ENCODE results near the gene LCLAT1.

The LCLAT1 gene

DNA sequence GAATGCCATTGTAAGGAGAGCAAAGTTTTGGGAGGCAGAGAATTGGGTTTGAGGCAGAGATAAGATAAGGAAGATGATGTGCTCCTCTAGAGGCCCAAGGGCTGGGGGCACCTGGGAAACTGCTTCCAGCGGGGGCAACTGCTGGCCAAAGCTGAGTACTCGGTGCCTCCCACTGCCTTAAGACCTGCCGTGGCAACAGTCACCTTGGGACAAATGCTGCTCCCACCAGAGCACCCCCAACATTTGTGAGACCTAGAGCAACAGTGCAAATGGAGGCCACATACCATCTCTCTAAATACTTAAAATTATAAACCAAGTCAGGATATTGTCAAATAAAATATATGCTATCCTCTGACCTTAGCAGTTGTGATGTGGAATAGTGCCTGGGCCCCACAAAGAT is 233.1 kb downstream of the LCLAT1 start:
- DNase-seq: no peak

DNA sequence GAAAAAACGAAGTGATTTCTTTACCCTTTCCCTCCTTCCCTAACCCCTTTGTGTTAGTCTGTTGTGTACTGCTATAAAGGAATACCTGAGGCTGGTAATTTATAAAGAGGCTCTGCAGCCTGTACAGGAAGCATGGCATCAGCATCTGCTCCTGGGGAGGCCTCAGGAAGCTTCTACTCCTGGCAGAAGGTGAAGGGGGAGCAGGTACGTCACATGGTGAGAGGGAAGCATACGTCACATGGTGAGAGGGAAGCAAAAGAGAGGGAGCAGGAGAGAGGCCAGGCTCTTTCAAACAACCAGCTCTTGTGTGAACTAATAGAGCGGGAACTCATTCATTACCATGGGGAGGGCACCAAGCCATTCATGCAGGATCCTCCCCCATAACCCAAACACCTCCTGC is 234.0 kb downstream of the LCLAT1 start:
- DNase-seq: no peak

DNA sequence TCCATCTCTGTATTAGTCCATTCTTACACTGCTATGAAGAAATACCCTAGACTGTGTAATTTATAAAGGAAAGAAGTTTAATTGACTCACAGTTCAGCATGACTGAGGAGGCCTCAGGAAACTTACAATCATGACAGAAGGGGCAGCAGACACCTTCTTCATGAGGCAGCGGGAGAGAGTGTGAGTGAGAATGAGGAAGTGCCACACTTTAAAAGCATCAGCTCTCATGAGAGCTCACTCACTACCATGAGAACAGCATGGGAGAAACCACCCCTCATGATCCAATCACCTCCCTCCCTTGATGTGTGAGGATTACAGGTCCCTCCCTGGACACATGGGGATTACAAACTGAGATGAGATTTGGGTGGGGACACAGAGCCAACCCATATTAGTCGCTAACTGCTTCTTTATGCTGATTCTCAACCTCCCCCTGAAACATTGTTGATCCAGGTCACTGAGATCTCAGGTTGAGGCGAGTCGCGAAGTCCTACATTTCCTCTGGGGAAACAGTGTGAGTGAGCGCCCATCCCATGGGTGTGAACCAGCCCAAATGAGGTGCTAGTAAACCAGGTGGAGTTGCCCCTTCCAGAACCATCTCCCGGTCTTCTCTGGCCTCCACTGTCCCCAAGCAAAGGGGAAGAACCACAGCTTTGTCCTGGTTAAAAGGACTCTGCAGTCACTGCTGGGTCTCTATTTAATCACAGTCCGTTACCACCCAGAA is 236.3 kb downstream of the LCLAT1 start:
- DNase-seq: no peak

DNA sequence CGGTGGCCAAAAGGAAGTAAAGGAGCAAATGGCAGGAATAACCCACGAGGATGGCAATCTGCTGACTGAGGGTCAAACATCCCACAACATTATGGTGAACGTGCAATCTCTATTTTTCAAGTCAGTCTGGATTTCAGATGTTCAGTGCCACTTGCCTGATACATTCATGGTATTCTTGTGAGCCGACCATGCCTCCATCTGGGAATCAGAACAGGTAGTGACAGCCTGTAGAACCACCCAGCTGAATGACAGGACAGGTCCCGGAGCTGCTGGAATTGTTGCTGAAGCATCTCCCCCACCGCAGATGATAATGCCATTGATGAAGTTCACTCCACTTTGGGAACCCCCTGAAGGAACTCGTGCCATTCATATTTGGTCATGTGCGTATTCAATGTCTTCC is 237.0 kb downstream of the LCLAT1 start:
- DNase-seq: no peak

DNA sequence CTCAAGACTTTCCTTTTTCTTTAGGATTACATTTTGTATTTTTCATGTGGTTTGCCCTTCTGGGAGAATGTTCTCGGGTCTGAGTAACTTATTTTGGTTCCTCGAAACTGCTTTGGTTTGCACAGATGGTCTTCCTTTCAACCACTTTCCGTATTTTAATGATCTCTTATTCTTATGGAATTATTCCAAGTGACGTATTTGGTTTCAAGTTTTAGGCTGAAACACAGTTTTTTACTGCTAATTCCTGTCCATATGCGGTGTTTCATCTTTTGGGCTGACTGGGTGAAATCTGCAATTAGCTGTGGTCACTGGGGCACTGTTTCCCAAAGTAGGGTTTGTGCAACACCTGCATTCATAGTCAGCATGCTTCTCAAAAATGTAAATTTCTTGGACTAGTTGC is 237.5 kb downstream of the LCLAT1 start:
- DNase-seq: no peak

DNA sequence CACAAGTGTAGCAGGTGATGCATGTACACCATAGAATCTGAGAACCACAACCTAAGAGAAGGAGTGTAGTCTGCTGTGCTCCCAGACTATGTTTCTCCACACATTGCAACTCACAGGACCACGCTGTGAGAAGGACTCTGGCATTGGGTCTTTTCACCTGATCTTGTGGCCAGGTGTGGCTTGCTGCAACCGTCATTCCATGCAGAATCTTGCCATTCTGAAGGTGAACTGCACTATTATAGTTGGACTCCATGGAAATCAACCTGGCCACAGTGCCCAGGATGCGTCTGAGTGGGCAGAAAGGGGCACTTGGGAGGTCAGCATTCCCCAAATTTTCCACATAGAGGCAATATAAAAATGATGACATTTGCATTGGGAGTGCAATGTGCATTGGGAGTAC is 237.9 kb downstream of the LCLAT1 start:
- DNase-seq: no peak

DNA sequence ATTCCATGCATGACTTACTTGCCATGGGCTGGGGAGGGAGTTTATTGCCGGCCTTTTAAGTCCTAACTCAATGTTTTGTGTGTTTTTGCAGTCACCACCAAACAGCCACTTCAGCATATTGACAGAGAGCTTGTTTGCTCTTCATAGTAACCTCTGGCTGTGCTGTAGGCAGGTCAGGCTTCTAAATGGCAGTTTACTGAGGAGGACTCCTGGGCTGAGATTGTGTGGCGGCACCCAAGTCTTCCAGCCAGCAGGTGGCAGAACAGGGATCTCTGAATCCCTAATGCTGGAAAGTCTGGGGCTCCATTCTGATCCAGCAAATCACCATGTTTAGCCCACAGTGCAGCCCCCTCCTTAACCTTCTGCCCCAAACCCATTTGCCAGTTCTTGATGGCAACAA is 239.0 kb downstream of the LCLAT1 start:
- DNase-seq: no peak

DNA sequence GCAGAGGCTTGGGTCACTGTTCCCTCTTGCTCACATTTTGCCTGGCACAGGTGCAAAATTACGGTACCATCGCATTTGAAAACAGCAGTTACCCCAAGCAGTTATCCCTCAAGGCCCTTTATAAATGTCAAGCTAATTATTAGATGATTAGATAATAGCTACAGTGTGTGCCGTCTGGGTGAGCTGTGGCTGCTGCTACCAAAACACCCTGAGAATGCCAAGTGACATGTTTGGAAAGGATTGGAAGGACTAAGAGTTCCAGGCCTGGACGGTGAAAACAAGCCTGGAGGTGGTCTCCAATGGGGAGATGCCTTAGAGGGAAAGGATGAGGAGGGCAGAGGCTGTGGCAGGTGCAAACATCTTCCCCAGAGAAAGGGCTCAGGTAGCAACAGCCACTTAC is 239.6 kb downstream of the LCLAT1 start:
- DNase-seq: no peak

DNA sequence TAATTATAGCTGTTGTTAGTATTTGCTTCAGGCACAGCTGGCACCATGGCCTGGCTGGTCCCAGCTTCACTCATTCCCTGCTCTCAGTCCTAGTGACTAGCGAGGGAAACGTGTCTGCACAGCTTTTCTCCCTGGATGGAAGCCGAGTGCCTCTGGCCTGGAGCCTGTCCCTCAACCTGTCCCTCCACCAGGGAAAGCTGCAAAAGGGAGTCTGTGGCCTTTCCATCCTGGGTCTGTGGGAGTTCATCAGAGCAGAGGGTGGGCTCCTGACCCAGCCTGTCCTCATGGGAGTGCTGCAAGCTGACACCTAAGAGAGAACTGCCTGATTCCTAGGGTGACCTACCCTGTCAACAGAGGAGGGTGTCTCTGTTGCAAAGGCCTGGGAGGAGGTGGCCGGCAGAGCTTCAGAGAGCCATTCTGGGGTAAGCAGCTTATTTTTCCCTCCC is 241.9 kb downstream of the LCLAT1 start:
- DNase-seq: no peak

DNA sequence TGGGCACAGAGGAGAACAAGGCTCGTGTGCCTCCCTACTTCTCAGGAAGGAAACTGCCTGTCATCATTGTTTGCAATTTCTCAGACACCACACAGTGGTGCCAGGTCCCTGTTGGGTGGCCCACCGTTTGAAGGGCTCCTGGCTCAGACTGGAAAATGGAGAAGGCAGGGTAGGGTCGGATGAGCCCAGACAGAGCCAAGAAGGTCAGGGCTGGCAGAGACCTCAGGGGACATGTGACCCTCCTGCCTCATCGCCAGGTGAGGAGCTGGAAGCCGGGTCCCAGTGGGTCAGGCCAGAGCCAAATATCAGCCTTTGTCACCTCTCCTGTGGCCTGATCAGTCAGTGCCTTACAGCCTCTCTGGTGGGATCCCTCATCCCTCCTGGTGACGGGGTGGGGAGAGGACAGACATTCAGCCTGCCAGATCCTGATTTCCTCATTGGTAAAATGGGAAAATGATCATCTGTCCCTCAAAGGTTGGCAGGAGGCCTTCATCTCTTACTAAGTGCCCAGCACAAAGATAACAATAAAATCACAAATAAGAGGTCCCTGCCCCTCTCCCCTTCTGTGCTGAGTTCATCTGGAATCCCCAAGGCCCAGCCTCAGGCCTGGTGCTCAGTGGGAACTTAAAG is 242.6 kb downstream of the LCLAT1 start:
- no peak for DNase-seq

DNA sequence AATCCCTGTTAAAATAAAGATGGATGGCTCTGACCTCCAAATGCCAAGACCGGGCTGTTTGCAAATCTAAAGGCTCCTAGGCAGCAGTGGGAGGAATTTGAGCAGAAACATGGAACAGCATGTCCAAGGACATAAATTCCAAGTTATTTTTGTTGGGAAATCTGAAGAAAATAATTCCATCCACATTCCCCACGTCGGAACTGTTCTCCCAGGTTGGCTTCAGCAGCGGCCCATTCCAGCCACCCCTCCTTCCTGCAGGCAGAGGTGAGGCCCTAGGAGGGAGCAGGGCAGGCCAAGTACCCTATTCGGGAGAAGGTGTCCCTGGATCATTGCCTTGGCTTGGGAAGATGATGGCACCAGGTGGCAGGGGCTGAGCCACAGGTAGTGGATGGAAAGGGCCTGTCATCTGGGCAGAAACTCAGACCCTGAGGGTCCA is 243.1 kb downstream of the LCLAT1 start:
- no peak for DNase-seq

DNA sequence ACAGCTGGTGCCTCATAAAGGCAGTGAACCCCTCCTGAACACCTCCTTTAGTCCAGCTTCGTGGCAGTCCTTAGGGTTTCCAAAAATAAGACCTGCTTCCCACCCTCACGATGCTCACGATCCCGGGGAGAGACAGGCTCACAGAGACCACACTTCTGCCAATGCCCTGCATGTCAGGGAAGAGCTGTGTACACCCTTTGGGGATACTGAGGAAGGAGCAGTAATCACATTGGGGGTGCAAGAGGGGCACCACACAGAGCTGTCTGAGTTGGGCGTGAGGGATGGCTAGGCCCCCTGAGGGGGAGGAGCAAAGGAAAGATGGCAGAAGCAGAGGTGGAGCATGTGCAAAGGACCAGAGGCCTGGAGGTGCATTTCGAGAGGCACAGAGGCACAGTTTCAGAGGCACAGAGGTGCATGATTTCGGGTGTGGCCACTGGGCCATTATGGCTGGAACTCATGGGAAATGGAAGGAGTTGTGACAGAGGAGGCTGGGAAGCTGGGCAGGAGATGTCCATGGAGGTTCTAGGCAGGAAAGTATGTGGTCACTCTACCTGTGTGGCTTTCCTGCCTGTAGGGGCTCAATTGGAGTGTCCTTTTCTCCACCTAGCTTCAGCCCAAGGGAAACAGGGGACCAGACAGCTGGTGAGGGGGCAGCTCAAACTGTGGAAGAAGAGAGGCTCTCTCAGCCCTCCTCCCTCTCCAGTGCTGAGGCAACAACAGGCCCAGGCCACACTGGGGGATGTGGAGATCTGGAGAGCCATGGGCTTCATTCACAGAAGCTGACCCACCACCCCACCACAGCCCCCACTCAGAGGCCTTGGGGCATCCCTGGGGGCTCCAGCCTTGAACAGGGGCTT is 244.3 kb downstream of the LCLAT1 start:
- no peak for DNase-seq

DNA sequence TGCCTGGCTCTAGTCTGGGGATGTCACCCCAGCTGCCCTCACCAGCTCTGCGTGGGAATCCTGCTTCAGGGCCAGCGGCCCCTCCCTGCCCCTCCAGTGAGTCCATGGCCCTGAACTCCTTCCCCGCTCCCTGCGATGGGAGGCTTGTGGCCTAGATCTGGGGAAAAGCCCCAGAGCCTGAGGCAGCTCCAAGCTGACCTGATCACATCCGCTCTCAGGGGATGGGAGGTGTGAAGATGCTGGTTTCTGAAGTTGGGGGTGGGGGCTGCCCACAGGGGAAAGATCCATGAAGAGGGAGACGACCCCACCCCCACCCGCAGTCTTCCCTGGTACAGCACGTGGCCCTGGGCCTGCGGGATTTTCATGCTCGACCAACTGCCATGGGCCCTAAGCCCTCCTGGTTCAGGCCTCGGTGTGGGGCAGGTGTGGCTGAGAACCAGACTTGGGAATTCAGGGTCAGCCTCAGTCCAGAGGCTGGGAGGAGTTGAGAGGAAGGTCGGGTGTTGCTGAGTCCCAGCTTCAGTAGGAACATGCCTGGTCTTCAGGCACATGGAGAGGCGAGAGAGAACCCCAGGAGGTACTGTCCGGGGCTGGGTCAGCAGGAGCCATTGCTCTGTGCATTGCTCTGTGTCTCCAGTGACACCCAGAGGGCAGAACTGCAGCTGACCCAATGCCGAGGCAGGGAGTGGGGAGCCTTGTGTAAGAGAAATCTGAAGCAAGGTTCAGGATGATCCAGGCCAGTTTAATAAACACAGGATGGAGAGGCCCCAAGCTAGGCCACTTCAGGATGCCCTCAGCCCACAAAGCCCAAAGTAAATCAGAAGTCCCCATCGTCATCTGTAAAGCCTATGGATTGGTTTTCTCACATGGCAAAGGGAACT is 245.1 kb downstream of the LCLAT1 start:
- DNase-seq: no peak

DNA sequence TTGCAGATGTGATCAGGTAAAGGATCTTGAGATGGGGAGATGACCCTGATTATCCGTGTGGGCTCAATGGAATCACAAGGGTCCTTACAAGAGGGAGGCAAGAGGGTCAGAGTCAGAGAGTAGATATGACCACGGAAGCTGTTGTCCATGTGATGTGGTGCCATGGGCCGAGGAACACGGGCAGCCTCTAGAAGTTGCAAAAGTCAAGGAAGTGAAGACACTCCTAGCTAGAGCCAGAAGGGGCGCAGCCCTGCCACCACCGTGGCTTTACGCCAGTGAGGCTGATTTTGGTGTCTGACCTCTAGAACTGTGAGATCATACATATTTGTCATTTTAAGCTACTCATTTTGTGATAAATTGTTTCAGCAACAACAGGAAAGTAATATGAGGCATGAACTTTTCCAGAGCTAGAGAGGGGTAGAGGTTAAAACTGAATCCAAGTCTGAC is 245.8 kb downstream of the LCLAT1 start:
- no peak for DNase-seq

Measured in activated CD4-positive, alpha-beta T cell treated with anti-CD3 and anti-CD28 coated beads for 1 hour (primary cell).